Measurements from ENCODE around the gene TRHDE.
A peak's percentile ranks its signal among the peaks of the same experiment; 100 is the strongest.

TRHDE gene

DNA sequence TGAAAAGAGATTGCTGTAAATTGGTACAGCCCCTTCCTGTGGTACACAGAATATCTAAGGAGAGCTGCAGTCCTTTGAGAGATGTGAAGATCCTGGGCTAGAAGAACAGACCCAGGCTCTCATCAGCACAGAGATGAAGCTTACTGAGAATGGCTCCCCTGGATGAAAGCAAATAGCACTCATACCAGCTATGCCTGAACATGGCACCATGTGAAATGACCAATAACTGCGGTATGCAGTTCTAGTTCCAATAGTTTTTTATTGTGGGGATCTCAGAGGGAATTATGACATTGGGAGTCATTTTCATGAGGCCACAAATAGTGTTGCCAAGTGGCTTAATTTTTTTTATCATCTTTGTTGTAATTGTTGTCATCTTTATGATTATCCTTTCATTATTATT is 15.4 kb upstream of the TRHDE start:
- Histone ChIP-seq H3K27me3 (ENCODE audit: control insufficient read depth, insufficient read depth, low read length) (no peaks in the 10 kb centered on the region), H3K36me3 (ENCODE audit: control insufficient read depth, insufficient read depth, low read length) (no peaks in the 10 kb centered on the region), H3K4me1 (ENCODE audit: control insufficient read depth, insufficient read depth, low read length) (no peaks in the 10 kb centered on the region), H3K9me3 (ENCODE audit: control insufficient read depth, insufficient read depth, low read length) (no peaks in the 10 kb centered on the region), H3K27ac (ENCODE audit: low read depth, low read length) (no peak overlapping the region), H3K9ac (ENCODE audit: low read depth, low read length) (no peak overlapping the region), H3K4me3 (ENCODE audit: low read depth, low read length) (no peak overlapping the region)

- no peak overlapping the region for H3K4me3 ChIP-seq (ENCODE audit: low read depth, low read length)
- no peaks in the 10 kb centered on the region for H3K4me1 ChIP-seq (ENCODE audit: control insufficient read depth, insufficient read depth, low read length)
- H3K36me3 ChIP-seq (ENCODE audit: control insufficient read depth, insufficient read depth, low read length) = no peaks in the 10 kb centered on the region
- no peak overlapping the region for H3K9ac ChIP-seq (ENCODE audit: low read depth, low read length)
- no peak overlapping the region for H3K27ac ChIP-seq (ENCODE audit: low read depth, low read length)
- H3K27me3 ChIP-seq (ENCODE audit: control insufficient read depth, insufficient read depth, low read length) = no peaks in the 10 kb centered on the region
- H3K9me3 ChIP-seq (ENCODE audit: control insufficient read depth, insufficient read depth, low read length) = no peaks in the 10 kb centered on the region
Measured at GRCh38 chr12:72261885-72262284, 10.3 kb upstream of the TRHDE start.

DNA sequence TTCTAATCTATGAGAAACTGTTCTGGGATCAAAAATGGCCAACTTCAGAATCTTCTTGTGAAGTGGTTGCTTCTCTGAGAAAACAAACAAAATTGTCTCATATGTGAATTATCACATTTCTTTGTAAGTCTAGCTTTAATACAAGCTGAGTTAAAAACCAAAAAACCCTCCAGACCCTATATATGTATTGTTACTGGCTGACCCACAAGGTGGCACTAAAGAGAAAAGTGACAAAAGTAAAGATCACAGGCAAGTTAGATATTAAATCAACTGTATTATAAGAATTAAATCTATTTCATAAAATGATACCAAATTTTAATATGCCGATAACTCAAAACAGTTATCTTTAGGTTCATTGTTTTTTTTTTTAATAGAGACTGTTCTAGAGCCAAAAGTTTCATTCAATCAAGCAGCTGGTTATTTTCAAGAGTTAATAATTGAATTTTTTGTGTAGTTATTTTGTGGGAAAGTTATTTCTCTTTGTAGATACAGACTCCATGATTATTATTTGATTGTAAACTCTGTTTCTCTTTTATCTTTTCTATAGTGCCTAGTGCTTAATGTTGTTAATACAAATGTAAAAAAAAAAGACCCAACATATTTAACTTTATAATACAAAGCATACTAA is 7.5 kb upstream of the TRHDE start:
- H3K27me3 ChIP-seq (ENCODE audit: control insufficient read depth, insufficient read depth, low read length) = no peaks in the 10 kb centered on the region
- H3K4me1 ChIP-seq (ENCODE audit: control insufficient read depth, insufficient read depth, low read length) = peaks cover 5% of the 10 kb centered on the region
- H3K27ac ChIP-seq (ENCODE audit: low read depth, low read length) = no peak overlapping the region
- no peaks in the 10 kb centered on the region for H3K36me3 ChIP-seq (ENCODE audit: control insufficient read depth, insufficient read depth, low read length)
- H3K9me3 ChIP-seq (ENCODE audit: control insufficient read depth, insufficient read depth, low read length) = no peaks in the 10 kb centered on the region
- H3K4me3 ChIP-seq (ENCODE audit: low read depth, low read length) = no peak overlapping the region
- no peak overlapping the region for H3K9ac ChIP-seq (ENCODE audit: low read depth, low read length)

- peaks cover 20% of the 10 kb centered on the region for H3K4me1 ChIP-seq (ENCODE audit: control insufficient read depth, insufficient read depth, low read length)
- no peak overlapping the region for H3K9ac ChIP-seq (ENCODE audit: low read depth, low read length)
- H3K36me3 ChIP-seq (ENCODE audit: control insufficient read depth, insufficient read depth, low read length) = no peaks in the 10 kb centered on the region
- H3K27ac ChIP-seq (ENCODE audit: low read depth, low read length) = no peak overlapping the region
- H3K4me3 ChIP-seq (ENCODE audit: low read depth, low read length) = no peak overlapping the region
- H3K9me3 ChIP-seq (ENCODE audit: control insufficient read depth, insufficient read depth, low read length) = no peaks in the 10 kb centered on the region
- H3K27me3 ChIP-seq (ENCODE audit: control insufficient read depth, insufficient read depth, low read length) = peaks cover 30% of the 10 kb centered on the region
Measured at GRCh38 chr12:72267974-72268373, 4.2 kb upstream of the TRHDE start.

GRCh38 chr12:72268386-72268785 is 3.8 kb upstream of the TRHDE start:
- no peaks in the 10 kb centered on the region for H3K36me3 ChIP-seq (ENCODE audit: control insufficient read depth, insufficient read depth, low read length)
- H3K9ac ChIP-seq (ENCODE audit: low read depth, low read length) = no peak overlapping the region
- H3K4me3 ChIP-seq (ENCODE audit: low read depth, low read length) = no peak overlapping the region
- no peak overlapping the region for H3K27ac ChIP-seq (ENCODE audit: low read depth, low read length)
- H3K9me3 ChIP-seq (ENCODE audit: control insufficient read depth, insufficient read depth, low read length) = no peaks in the 10 kb centered on the region
- peaks cover 21% of the 10 kb centered on the region for H3K4me1 ChIP-seq (ENCODE audit: control insufficient read depth, insufficient read depth, low read length)
- peaks cover 34% of the 10 kb centered on the region for H3K27me3 ChIP-seq (ENCODE audit: control insufficient read depth, insufficient read depth, low read length)

DNA sequence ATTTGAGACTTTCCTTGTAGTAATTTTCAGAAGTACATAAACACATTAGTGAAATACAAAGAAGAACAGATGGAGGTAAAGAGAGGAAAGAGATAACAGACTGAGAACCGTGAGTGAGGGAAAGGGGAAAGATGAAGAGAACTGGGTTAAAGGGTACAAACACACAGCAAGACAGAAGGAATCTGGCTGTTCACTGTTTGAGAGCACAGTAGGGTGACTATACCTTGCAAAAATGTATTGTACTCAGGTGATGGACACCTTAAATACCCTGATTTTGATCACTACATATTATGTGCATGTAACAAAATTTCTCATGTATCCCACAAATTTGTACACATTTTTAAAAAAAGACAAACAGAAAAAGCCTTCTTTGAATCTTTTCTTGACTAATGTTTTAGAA is 2.7 kb upstream of the TRHDE start:
- Histone ChIP-seq H3K27me3 (ENCODE audit: control insufficient read depth, insufficient read depth, low read length) (peaks cover 45% of the 10 kb centered on the region), H3K36me3 (ENCODE audit: control insufficient read depth, insufficient read depth, low read length) (no peaks in the 10 kb centered on the region), H3K27ac (ENCODE audit: low read depth, low read length) (peak overlapping the region; percentile 10), H3K9me3 (ENCODE audit: control insufficient read depth, insufficient read depth, low read length) (no peaks in the 10 kb centered on the region), H3K4me3 (ENCODE audit: low read depth, low read length) (no peak overlapping the region; the same call in 1 of the 2 replicates), H3K9ac (ENCODE audit: low read depth, low read length) (no peak overlapping the region), H3K4me1 (ENCODE audit: control insufficient read depth, insufficient read depth, low read length) (peaks cover 28% of the 10 kb centered on the region)

DNA sequence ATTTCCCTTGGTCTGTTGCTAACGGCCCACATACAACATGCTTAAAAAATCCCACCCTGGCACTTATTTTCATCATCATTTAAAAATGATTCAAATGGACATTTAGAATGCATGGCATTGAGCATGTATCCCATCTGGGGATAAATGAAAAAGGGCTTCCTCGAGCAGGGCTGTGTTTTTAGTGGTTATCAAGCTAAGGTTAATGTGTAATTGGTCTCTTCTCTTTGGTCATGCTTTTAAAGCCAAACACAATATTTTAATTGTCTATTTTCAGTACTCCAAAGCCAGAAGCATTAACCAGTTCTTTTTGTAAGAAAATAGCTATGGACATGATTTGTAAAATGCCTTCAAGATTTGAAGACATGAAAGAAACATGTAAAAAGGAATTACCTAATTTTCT is 1.9 kb upstream of the TRHDE start:
- Histone ChIP-seq H3K27ac (ENCODE audit: low read depth, low read length) (no peak overlapping the region), H3K4me3 (ENCODE audit: low read depth, low read length) (peak overlapping the region; percentile 22; the same call in 1 of the 2 replicates), H3K9ac (ENCODE audit: low read depth, low read length) (no peak overlapping the region), H3K36me3 (ENCODE audit: control insufficient read depth, insufficient read depth, low read length) (no peaks in the 10 kb centered on the region), H3K9me3 (ENCODE audit: control insufficient read depth, insufficient read depth, low read length) (no peaks in the 10 kb centered on the region), H3K27me3 (ENCODE audit: control insufficient read depth, insufficient read depth, low read length) (peaks cover 52% of the 10 kb centered on the region), H3K4me1 (ENCODE audit: control insufficient read depth, insufficient read depth, low read length) (peaks cover 28% of the 10 kb centered on the region)

- peaks cover 34% of the 10 kb centered on the region for H3K4me1 ChIP-seq (ENCODE audit: control insufficient read depth, insufficient read depth, low read length)
- H3K4me3 ChIP-seq (ENCODE audit: low read depth, low read length) = peak overlapping the region; percentile 78
- H3K36me3 ChIP-seq (ENCODE audit: control insufficient read depth, insufficient read depth, low read length) = no peaks in the 10 kb centered on the region
- no peak overlapping the region for H3K9ac ChIP-seq (ENCODE audit: low read depth, low read length)
- no peak overlapping the region for H3K27ac ChIP-seq (ENCODE audit: low read depth, low read length)
- peaks cover 53% of the 10 kb centered on the region for H3K27me3 ChIP-seq (ENCODE audit: control insufficient read depth, insufficient read depth, low read length)
- H3K9me3 ChIP-seq (ENCODE audit: control insufficient read depth, insufficient read depth, low read length) = no peaks in the 10 kb centered on the region
Measured at GRCh38 chr12:72270961-72271360, 1.2 kb upstream of the TRHDE start.

DNA sequence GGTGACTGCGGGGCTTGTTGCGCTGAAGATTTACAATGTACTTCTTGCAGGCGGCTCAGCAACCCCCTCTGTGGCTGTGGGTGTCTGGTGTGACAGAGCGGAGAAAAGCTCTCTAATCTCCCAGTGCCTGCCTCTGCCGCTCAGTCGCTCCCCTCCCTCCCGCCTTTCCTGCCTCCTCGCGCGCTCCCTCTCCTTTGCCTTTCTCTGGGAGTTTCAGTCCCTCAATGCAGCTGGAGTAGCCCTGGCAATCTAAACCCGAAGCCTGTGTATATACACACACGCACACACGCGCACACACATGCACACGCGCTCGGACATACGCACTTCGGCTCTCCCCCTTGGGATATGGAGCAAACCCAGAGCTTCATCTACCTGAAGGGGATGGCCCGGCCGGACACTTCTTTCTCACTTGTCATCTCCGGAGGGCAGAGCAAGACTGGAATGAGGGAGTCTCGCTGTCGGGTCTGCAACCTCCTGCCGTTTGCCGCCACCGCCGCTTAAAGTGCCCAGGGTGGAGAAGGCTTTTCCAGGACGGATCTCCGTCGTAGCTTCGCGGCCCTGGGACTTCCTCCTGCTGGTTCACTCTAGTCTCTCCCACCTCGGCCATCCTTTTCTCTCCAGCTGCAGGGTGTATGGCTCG is 599 bp upstream of the TRHDE start:
- Histone ChIP-seq H3K4me3 (ENCODE audit: low read depth, low read length) (peak overlapping the region; percentile 78), H3K27ac (ENCODE audit: low read depth, low read length) (no peak overlapping the region), H3K9me3 (ENCODE audit: control insufficient read depth, insufficient read depth, low read length) (no peaks in the 10 kb centered on the region), H3K27me3 (ENCODE audit: control insufficient read depth, insufficient read depth, low read length) (peaks cover 53% of the 10 kb centered on the region), H3K4me1 (ENCODE audit: control insufficient read depth, insufficient read depth, low read length) (peaks cover 34% of the 10 kb centered on the region), H3K9ac (ENCODE audit: low read depth, low read length) (peak overlapping the region; percentile 37), H3K36me3 (ENCODE audit: control insufficient read depth, insufficient read depth, low read length) (no peaks in the 10 kb centered on the region)

DNA sequence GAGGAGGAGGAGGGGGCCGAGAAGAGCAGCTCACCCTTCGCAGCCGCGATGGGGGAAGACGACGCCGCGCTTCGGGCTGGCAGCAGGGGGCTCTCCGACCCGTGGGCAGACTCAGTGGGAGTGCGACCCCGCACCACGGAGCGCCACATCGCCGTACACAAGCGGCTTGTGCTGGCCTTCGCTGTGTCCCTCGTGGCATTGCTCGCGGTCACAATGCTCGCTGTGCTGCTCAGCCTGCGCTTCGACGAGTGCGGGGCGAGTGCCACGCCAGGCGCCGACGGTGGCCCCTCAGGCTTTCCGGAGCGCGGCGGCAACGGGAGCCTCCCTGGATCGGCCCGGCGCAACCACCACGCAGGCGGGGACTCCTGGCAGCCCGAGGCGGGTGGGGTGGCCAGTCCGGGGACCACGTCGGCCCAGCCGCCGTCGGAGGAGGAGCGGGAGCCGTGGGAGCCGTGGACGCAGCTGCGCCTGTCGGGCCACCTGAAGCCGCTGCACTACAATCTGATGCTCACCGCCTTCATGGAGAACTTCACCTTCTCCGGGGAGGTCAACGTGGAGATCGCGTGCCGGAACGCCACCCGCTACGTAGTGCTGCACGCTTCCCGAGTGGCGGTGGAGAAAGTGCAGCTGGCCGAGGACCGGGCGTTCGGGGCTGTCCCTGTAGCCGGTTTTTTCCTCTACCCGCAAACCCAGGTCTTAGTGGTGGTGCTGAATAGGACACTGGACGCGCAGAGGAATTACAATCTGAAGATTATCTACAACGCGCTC is 745 bp downstream of the TRHDE start:
- Histone ChIP-seq H3K27me3 (ENCODE audit: control insufficient read depth, insufficient read depth, low read length) (peaks cover 55% of the 10 kb centered on the region), H3K36me3 (ENCODE audit: control insufficient read depth, insufficient read depth, low read length) (no peaks in the 10 kb centered on the region), H3K4me3 (ENCODE audit: low read depth, low read length) (peak overlapping the region; percentile 78), H3K9ac (ENCODE audit: low read depth, low read length) (no peak overlapping the region), H3K27ac (ENCODE audit: low read depth, low read length) (no peak overlapping the region), H3K9me3 (ENCODE audit: control insufficient read depth, insufficient read depth, low read length) (no peaks in the 10 kb centered on the region), H3K4me1 (ENCODE audit: control insufficient read depth, insufficient read depth, low read length) (peaks cover 34% of the 10 kb centered on the region)

- peaks cover 34% of the 10 kb centered on the region for H3K4me1 ChIP-seq (ENCODE audit: control insufficient read depth, insufficient read depth, low read length)
- H3K36me3 ChIP-seq (ENCODE audit: control insufficient read depth, insufficient read depth, low read length) = no peaks in the 10 kb centered on the region
- H3K9me3 ChIP-seq (ENCODE audit: control insufficient read depth, insufficient read depth, low read length) = no peaks in the 10 kb centered on the region
- no peak overlapping the region for H3K27ac ChIP-seq (ENCODE audit: low read depth, low read length)
- no peak overlapping the region for H3K9ac ChIP-seq (ENCODE audit: low read depth, low read length)
- peaks cover 55% of the 10 kb centered on the region for H3K27me3 ChIP-seq (ENCODE audit: control insufficient read depth, insufficient read depth, low read length)
- H3K4me3 ChIP-seq (ENCODE audit: low read depth, low read length) = peak overlapping the region; percentile 78
Measured at GRCh38 chr12:72273499-72273837, 1.3 kb downstream of the TRHDE start.
